ENCODE measurements around the gene TADA2A.
A peak's percentile ranks its signal among the peaks of the same experiment; 100 is the strongest.

TADA2A gene

GRCh38 chr17:37446027-37446426 lies 39.3 kb downstream of the TADA2A start (continued):
- TF ChIP-seq, protein P1, sequence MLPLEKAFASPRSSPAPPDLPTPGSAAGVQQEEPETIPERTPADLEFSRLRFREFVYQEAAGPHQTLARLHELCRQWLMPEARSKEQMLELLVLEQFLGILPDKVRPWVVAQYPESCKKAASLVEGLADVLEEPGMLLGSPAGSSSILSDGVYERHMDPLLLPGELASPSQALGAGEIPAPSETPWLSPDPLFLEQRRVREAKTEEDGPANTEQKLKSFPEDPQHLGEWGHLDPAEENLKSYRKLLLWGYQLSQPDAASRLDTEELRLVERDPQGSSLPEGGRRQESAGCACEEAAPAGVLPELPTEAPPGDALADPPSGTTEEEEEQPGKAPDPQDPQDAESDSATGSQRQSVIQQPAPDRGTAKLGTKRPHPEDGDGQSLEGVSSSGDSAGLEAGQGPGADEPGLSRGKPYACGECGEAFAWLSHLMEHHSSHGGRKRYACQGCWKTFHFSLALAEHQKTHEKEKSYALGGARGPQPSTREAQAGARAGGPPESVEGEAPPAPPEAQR (tag by site-specific recombination; IDR thresholded peaks at IDR 0.05), result no peak
- TF ChIP-seq PBX3 (CRISPR knock-in tag; IDR thresholded peaks at IDR 0.05) (no peak), ZNF664 (tag by site-specific recombination; IDR thresholded peaks at IDR 0.05) (no peak), CTCF (tag by site-specific recombination; IDR thresholded peaks at IDR 0.05) (no peak), ZNF26 (tag by site-specific recombination; IDR thresholded peaks at IDR 0.05) (no peak), ZNF549 (tag by site-specific recombination; IDR thresholded peaks at IDR 0.05) (no peak), GFI1B (tag by site-specific recombination; IDR thresholded peaks at IDR 0.05) (0 out of 2 replicates have a peak, but pooled peaks have one; percentile 12), SALL2 (tag by site-specific recombination; IDR thresholded peaks at IDR 0.05; ENCODE audit: borderline replicate concordance) (no peak), ZNF362 (tag by site-specific recombination; IDR thresholded peaks at IDR 0.05) (no peak), ZBTB11 (tag by site-specific recombination; conservative IDR thresholded peaks at IDR 0.05; ENCODE audit: low read depth) (no peak), ZNF488 (tag by site-specific recombination; IDR thresholded peaks at IDR 0.05) (no peak), ZNF777 (tag by site-specific recombination; IDR thresholded peaks at IDR 0.05; ENCODE audit: borderline replicate concordance) (no peak), ZNF391 (tag by site-specific recombination; IDR thresholded peaks at IDR 0.05; ENCODE audit: borderline replicate concordance, low read depth) (peak; percentile 29; the same call in 1 of the 2 replicates), ZNF555 (tag by site-specific recombination; conservative IDR thresholded peaks at IDR 0.05) (no peak), ZNF629 (tag by site-specific recombination; IDR thresholded peaks at IDR 0.05) (peak; percentile 54), ZFP3 (tag by site-specific recombination; IDR thresholded peaks at IDR 0.05; ENCODE audit: low read depth) (no peak), ZNF184 (tag by site-specific recombination; IDR thresholded peaks at IDR 0.05) (no peak)
- TF ChIP-seq, protein P2, sequence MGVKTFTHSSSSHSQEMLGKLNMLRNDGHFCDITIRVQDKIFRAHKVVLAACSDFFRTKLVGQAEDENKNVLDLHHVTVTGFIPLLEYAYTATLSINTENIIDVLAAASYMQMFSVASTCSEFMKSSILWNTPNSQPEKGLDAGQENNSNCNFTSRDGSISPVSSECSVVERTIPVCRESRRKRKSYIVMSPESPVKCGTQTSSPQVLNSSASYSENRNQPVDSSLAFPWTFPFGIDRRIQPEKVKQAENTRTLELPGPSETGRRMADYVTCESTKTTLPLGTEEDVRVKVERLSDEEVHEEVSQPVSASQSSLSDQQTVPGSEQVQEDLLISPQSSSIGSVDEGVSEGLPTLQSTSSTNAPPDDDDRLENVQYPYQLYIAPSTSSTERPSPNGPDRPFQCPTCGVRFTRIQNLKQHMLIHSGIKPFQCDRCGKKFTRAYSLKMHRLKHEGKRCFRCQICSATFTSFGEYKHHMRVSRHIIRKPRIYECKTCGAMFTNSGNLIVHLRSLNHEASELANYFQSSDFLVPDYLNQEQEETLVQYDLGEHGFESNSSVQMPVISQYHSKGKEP (tag by site-specific recombination; IDR thresholded peaks at IDR 0.05), result no peak
- TF ChIP-seq, protein P3, sequence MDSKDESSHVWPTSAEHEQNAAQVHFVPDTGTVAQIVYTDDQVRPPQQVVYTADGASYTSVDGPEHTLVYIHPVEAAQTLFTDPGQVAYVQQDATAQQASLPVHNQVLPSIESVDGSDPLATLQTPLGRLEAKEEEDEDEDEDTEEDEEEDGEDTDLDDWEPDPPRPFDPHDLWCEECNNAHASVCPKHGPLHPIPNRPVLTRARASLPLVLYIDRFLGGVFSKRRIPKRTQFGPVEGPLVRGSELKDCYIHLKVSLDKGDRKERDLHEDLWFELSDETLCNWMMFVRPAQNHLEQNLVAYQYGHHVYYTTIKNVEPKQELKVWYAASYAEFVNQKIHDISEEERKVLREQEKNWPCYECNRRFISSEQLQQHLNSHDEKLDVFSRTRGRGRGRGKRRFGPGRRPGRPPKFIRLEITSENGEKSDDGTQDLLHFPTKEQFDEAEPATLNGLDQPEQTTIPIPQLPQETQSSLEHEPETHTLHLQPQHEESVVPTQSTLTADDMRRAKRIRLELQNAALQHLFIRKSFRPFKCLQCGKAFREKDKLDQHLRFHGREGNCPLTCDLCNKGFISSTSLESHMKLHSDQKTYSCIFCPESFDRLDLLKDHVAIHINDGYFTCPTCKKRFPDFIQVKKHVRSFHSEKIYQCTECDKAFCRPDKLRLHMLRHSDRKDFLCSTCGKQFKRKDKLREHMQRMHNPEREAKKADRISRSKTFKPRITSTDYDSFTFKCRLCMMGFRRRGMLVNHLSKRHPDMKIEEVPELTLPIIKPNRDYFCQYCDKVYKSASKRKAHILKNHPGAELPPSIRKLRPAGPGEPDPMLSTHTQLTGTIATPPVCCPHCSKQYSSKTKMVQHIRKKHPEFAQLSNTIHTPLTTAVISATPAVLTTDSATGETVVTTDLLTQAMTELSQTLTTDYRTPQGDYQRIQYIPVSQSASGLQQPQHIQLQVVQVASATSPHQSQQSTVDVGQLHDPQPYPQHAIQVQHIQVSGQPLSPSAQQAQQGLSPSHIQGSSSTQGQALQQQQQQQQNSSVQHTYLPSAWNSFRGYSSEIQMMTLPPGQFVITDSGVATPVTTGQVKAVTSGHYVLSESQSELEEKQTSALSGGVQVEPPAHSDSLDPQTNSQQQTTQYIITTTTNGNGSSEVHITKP (tag by site-specific recombination; IDR thresholded peaks at IDR 0.05), result peak; percentile 63
- TF ChIP-seq, protein P4, sequence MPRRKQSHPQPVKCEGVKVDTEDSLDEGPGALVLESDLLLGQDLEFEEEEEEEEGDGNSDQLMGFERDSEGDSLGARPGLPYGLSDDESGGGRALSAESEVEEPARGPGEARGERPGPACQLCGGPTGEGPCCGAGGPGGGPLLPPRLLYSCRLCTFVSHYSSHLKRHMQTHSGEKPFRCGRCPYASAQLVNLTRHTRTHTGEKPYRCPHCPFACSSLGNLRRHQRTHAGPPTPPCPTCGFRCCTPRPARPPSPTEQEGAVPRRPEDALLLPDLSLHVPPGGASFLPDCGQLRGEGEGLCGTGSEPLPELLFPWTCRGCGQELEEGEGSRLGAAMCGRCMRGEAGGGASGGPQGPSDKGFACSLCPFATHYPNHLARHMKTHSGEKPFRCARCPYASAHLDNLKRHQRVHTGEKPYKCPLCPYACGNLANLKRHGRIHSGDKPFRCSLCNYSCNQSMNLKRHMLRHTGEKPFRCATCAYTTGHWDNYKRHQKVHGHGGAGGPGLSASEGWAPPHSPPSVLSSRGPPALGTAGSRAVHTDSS (tag by site-specific recombination; IDR thresholded peaks at IDR 0.05), result no peak

Data from HEK293 (cell line).